ENCODE results near the gene MAN1B1. TPM values are rescaled to one million over a fixed set of nuclear protein-coding genes. Genes with fewer than 3 reads are reported as not detected.
A peak's percentile ranks its signal among the peaks of the same experiment; 100 is the strongest.

The MAN1B1 gene
- total RNA-seq, 1 experiment from 2014 or later, result 57.2 TPM

DNA sequence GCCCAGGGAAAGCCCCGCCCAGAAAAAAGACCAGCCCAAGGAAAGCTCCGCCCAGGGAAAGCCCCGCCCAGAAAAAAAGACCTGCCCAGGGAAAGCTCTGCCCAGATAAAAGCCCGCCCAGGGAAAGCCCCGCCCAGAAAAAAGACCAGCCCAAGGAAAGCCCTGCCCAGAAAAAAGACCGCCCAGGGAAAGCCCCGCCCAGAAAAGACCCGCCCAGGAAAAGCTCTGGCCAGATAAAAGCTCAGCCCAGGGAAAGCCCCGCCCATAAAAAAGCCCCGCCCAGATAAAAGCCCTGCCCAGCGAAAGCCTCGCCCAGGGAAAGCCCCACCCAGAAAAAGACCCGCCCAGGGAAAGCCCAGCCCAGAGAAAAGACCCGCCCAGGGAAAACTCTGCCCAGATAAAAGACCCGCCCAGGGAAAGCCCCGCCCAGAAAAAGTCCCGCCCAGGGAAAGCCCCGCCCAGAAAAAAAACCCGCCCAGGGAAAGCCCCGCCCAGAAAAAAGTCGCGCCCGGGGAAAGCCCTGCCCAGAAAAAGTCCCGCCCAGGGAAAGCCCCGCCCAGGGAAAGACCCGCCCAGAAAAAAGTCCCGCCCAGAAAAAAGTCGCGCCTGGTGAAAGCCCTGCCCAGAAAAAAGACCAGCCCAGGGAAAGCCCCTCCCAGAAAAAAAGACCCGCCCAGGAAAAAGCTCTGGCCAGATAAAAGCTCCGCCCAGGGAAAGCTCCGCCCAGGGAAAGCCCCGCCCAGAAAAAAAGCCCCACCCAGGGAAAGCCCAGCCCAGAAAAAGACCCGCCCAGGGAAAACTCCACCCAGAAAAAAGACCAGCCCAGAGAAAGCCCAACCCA, 64.1 kb downstream of the MAN1B1 start:
- POLR2A ChIA-PET, result interaction anchor here (0.7 kb wide), 3 partner anchors 21 to 90 kb away, joined by 3 to 21 read pairs (median 4); no protein-coding TSS in a partner anchor
- peak; percentile 47; the same call in 1 of the 2 replicates for ATAC-seq
- Histone ChIP-seq H3K27me3 (ENCODE audit: control insufficient read depth, insufficient read depth, low read length) (no peaks in the 10 kb centered on the region), H3K4me1 (ENCODE audit: control insufficient read depth, insufficient read depth, low read length) (no peaks in the 10 kb centered on the region), H3K36me3 (ENCODE audit: control insufficient read depth, insufficient read depth, low read length) (no peaks in the 10 kb centered on the region), H3K9me3 (ENCODE audit: control insufficient read depth, insufficient read depth, low read depth, low read length) (no peaks in the 10 kb centered on the region), H3K27ac (ENCODE audit: low read length) (no peak overlapping the region), H3K4me3 (ENCODE audit: low read depth in 2 of 2, low read length in 2 of 2) (no peak overlapping the region)
- TF ChIP-seq, protein P1, sequence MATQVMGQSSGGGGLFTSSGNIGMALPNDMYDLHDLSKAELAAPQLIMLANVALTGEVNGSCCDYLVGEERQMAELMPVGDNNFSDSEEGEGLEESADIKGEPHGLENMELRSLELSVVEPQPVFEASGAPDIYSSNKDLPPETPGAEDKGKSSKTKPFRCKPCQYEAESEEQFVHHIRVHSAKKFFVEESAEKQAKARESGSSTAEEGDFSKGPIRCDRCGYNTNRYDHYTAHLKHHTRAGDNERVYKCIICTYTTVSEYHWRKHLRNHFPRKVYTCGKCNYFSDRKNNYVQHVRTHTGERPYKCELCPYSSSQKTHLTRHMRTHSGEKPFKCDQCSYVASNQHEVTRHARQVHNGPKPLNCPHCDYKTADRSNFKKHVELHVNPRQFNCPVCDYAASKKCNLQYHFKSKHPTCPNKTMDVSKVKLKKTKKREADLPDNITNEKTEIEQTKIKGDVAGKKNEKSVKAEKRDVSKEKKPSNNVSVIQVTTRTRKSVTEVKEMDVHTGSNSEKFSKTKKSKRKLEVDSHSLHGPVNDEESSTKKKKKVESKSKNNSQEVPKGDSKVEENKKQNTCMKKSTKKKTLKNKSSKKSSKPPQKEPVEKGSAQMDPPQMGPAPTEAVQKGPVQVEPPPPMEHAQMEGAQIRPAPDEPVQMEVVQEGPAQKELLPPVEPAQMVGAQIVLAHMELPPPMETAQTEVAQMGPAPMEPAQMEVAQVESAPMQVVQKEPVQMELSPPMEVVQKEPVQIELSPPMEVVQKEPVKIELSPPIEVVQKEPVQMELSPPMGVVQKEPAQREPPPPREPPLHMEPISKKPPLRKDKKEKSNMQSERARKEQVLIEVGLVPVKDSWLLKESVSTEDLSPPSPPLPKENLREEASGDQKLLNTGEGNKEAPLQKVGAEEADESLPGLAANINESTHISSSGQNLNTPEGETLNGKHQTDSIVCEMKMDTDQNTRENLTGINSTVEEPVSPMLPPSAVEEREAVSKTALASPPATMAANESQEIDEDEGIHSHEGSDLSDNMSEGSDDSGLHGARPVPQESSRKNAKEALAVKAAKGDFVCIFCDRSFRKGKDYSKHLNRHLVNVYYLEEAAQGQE (IDR thresholded peaks at IDR 0.05; ENCODE audit: insufficient read depth in 1 of 2, low read depth in 2 of 2, low read length in 1 of 2), result no peak
- TF ChIP-seq SIN3A (IDR thresholded peaks at IDR 0.05; ENCODE audit: borderline replicate concordance, insufficient read depth, low read depth, low read length) (no peak), POLR2AphosphoS5 (IDR thresholded peaks at IDR 0.05; ENCODE audit: low read depth, low read length) (no peak), TCF7L2 (IDR thresholded peaks at IDR 0.05; ENCODE audit: low read depth, low read length) (no peak)
- TF ChIP-seq, protein P2, sequence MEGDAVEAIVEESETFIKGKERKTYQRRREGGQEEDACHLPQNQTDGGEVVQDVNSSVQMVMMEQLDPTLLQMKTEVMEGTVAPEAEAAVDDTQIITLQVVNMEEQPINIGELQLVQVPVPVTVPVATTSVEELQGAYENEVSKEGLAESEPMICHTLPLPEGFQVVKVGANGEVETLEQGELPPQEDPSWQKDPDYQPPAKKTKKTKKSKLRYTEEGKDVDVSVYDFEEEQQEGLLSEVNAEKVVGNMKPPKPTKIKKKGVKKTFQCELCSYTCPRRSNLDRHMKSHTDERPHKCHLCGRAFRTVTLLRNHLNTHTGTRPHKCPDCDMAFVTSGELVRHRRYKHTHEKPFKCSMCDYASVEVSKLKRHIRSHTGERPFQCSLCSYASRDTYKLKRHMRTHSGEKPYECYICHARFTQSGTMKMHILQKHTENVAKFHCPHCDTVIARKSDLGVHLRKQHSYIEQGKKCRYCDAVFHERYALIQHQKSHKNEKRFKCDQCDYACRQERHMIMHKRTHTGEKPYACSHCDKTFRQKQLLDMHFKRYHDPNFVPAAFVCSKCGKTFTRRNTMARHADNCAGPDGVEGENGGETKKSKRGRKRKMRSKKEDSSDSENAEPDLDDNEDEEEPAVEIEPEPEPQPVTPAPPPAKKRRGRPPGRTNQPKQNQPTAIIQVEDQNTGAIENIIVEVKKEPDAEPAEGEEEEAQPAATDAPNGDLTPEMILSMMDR (IDR thresholded peaks at IDR 0.05), result no peak
- BruUV-seq (replicated peaks), result no TSS peak
- CTCF ChIA-PET, result interaction anchor here (0.7 to 1.4 kb wide), 3 partner anchors 12 to 21 kb away, joined by 6 to 15 read pairs (median 9); no protein-coding TSS in a partner anchor
- in situ Hi-C loops (cut with HindIII; ENCODE audit: low pct_unique_long_range_greater_than_20kb, low sequenced_read_pairs) (no loop called here), intact Hi-C loops (cut with micrococcal nuclease; ENCODE audit: unreplicated experiment) (no loop called here)
- DNase-seq (ENCODE audit: low read depth, low spot score), result no peak

DNA sequence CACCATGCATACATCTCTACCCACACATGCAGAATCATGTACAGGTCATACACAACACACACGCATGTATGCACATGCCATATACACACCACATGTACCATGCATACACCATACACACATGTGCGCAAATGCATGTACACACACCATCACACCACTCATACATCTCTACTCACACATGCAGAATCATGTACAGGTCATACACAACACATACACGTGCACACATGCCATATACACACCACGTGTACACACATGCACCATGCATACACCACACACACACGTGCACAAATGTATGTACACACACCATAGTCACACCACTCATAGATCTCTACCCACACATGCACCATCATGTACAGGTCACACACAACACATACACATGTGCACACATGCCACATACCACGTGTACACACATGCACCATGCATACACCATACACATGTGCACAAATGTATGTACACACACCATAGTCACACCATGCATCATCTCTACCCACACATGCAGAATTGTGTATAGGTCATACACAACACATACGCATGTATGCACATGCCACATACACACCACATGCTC, 66.1 kb downstream of the MAN1B1 start:
- in situ Hi-C loops (cut with HindIII; ENCODE audit: low pct_unique_long_range_greater_than_20kb, low sequenced_read_pairs), result no loop called here

More for the DNA sequence above, 66.1 kb downstream of the MAN1B1 start:
- CTCF ChIA-PET, result no interaction called here
- H3K4me3 ChIP-seq (ENCODE audit: low read depth in 2 of 2, low read length in 2 of 2), result no peak overlapping the region
- POLR2A ChIA-PET, result no interaction called here
- H3K36me3 ChIP-seq (ENCODE audit: control insufficient read depth, insufficient read depth, low read length), result no peaks in the 10 kb centered on the region
- ATAC-seq (no peak), DNase-seq (ENCODE audit: low read depth, low spot score) (no peak)
- no peaks in the 10 kb centered on the region for H3K27me3 ChIP-seq (ENCODE audit: control insufficient read depth, insufficient read depth, low read length)
- H3K4me1 ChIP-seq (ENCODE audit: control insufficient read depth, insufficient read depth, low read length), result no peaks in the 10 kb centered on the region; the same call in 1 of the 2 replicates
- intact Hi-C loops (cut with micrococcal nuclease; ENCODE audit: unreplicated experiment), result no loop called here
- H3K27ac ChIP-seq (ENCODE audit: low read length), result no peak overlapping the region
- H3K9me3 ChIP-seq (ENCODE audit: control insufficient read depth, insufficient read depth, low read depth, low read length), result no peaks in the 10 kb centered on the region
- no TSS peak for BruUV-seq (replicated peaks)
- no peak for TF ChIP-seq POLR2AphosphoS5 (IDR thresholded peaks at IDR 0.05; ENCODE audit: low read depth, low read length)
- TF ChIP-seq TCF7L2 (IDR thresholded peaks at IDR 0.05; ENCODE audit: low read depth, low read length), result no peak
- TF ChIP-seq, protein P1 (IDR thresholded peaks at IDR 0.05; ENCODE audit: insufficient read depth in 1 of 2, low read depth in 2 of 2, low read length in 1 of 2), result no peak
- TF ChIP-seq SIN3A (IDR thresholded peaks at IDR 0.05; ENCODE audit: borderline replicate concordance, insufficient read depth, low read depth, low read length), result no peak
- TF ChIP-seq, protein P2 (IDR thresholded peaks at IDR 0.05), result no peak
